Left lung (tissue), 10 donors: ENCODE results near the gene MOBP. TPM values are rescaled to one million over a fixed set of nuclear protein-coding genes. Genes with fewer than 3 reads are reported as not detected.
"Not testable (repeated sequence)": the region's sequence is repeated elsewhere in the genome, so short reads cannot be mapped to it uniquely, and the experiment has no call there.

Source experiments
- ATAC-seq: fragments of 200-7000 bp; cut with Tn5 transposase; one replicate; pipeline ENCODE4 v1.9.1; 2020; ENCODE audit warnings: moderate library complexity
- DNase-seq, 4 donors: peaks; one replicate each; pipeline ENCODE4 v3.0.0-alpha.2; 2013 to 2020
- H3K27ac ChIP-seq, 2 donors: fragments of 200-600 bp; sonication (generic) in 1 of 2; one replicate each; pipeline versions ENCODE4 v1.5.0 to v1.8.0; 2020 to 2021
- H3K27me3 ChIP-seq, 2 donors: fragments of 200-600 bp; sonication (generic) in 1 of 2; one replicate each; pipeline versions ENCODE4 v1.5.0 to v1.8.0; 2020 to 2021
- H3K36me3 ChIP-seq, 2 donors: fragments of 200-600 bp; sonication (generic) in 1 of 2; one replicate each; pipeline versions ENCODE4 v1.5.0 to v1.8.0; 2020 to 2021
- H3K4me1 ChIP-seq, 2 donors: fragments of 200-600 bp; one replicate each; pipeline ENCODE4 v1.8.0; 2021
- H3K4me3 ChIP-seq, 2 donors: fragments of 200-600 bp; sonication (generic) in 1 of 2; one replicate each; pipeline versions ENCODE4 v1.5.0 to v1.8.0; 2020 to 2021; ENCODE audit warnings: mild to moderate bottlenecking in 1 of 2
- H3K9me3 ChIP-seq, 2 donors: fragments of 200-600 bp; sonication (generic) in 1 of 2; one replicate each; pipeline versions ENCODE4 v1.5.0 to v1.8.0; 2020 to 2021
- intact Hi-C, 2 donors: fragments of 100-400 bp; cut with DNase I; formaldehyde crosslinking; loops; one replicate each; pipeline versions ENCODE4 v1.11.2 to v1.14.2; 2022
- polyA plus RNA-seq, 6 donors: library from polyadenylated mRNA; unstranded; fragments of 120-200 nt; gene quantifications; one replicate each; pipeline ENCODE4 v1.2.1, GENCODE V29; 2013; ENCODE audit not compliant: insufficient read length in 6 of 6
- total RNA-seq, 2 donors: library from RNA; stranded (reverse); fragmentation: NEBNext Ultra II Directional; extraction: Animal tissue kit (Norgen Biotek cat#: 25700); gene quantifications; one replicate each; pipeline ENCODE4 v1.2.1, GENCODE V29; 2021
- TF ChIP-seq, protein P1 (sequence below), 2 donors: fragments of 200-600 bp; sonication (generic) in 1 of 2; IDR thresholded peaks; one replicate each; pipeline versions ENCODE4 v1.5.0 to v1.8.0; 2021; ENCODE audit warnings: antibody characterized with exemption in 2 of 2
- donor health status: DM: no; HTN: yes; CAD: no.
- donor health status: DM: no; HTN: no; CAD: no.

The MOBP gene
- total and polyA plus RNA-seq, 8 donors: 0.08 to 0.55 (median 0.18) TPM

DNA sequence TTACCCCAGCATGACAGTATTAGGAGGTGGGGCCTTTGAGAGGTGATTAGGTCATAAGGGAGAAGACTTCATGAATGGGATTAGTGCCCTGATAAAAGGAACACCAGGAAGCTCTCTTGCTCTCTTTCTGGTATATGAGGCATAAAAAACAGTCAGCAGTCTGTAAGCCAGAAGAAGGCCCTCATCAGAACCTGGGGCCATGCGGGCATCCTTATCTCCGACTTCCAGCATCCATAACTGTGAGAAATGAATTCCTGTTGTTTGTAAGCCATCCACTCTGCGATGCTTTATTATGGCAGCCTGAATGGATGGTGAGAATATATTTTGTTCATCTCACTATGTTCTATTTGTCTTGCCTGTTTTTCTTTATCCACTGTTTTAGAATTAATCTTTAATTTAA is 17.7 kb upstream of the MOBP start:
- H3K4me3 ChIP-seq: no peak overlapping the region
- TF ChIP-seq, protein P1, sequence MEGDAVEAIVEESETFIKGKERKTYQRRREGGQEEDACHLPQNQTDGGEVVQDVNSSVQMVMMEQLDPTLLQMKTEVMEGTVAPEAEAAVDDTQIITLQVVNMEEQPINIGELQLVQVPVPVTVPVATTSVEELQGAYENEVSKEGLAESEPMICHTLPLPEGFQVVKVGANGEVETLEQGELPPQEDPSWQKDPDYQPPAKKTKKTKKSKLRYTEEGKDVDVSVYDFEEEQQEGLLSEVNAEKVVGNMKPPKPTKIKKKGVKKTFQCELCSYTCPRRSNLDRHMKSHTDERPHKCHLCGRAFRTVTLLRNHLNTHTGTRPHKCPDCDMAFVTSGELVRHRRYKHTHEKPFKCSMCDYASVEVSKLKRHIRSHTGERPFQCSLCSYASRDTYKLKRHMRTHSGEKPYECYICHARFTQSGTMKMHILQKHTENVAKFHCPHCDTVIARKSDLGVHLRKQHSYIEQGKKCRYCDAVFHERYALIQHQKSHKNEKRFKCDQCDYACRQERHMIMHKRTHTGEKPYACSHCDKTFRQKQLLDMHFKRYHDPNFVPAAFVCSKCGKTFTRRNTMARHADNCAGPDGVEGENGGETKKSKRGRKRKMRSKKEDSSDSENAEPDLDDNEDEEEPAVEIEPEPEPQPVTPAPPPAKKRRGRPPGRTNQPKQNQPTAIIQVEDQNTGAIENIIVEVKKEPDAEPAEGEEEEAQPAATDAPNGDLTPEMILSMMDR (IDR thresholded peaks at IDR 0.05): no peak
- H3K4me1 ChIP-seq: no peaks in the 10 kb centered on the region
- DNase-seq: no peak
- no peak for ATAC-seq
- no peak overlapping the region for H3K27ac ChIP-seq
- intact Hi-C loops: no loop called here
- H3K36me3 ChIP-seq: no peaks in the 10 kb centered on the region
- H3K9me3 ChIP-seq: no peaks in the 10 kb centered on the region
- H3K27me3 ChIP-seq: no peaks in the 10 kb centered on the region

DNA sequence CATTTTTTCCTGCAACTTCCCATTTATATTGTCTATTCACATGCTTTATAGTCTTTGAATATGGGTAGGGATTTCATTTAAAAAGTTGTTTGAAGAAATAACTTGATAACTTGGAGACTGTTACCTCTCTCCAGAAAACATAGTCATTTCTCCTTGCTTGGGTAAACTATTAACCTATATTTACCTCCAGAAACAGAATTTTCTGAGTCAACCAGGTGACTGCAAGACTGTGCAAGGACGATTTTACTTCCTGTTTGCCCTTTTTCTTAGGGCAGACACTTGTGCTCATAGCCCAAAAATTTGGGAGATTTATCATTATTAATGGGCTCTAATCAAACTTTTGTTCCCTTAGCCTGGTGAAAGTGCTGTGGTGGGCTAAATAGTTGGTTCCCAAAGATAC is 14.3 kb upstream of the MOBP start:
- TF ChIP-seq, protein P1 (IDR thresholded peaks at IDR 0.05): no peak
- Histone ChIP-seq H3K27ac (no peak overlapping the region), H3K4me3 (no peak overlapping the region), H3K36me3 (no peaks in the 10 kb centered on the region), H3K9me3 (no peaks in the 10 kb centered on the region), H3K27me3 (no peaks in the 10 kb centered on the region), H3K4me1 (no peaks in the 10 kb centered on the region)
- DNase-seq (no peak), ATAC-seq (no peak)
- intact Hi-C loops: no loop called here

DNA sequence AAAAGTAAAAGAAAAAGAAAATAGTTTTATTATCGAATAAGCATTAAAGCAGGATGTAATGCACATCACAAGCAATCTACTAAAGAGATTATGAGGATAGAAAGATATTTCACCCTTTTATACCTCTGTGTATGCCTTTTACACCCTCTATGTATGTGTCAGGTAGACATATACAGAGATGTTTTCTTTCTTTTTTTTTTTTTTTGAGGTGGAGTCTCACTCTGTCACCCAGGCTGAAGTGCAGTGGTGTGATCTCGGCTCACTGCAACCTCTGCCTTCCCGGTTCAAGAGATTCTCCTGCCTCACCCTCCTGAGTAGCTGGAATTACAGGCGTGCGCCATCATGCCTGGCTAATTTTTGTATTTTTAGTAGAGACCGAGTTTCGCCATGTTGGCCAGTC is 13.6 kb upstream of the MOBP start:
- H3K9me3 ChIP-seq, ATAC-seq, H3K4me3 ChIP-seq, H3K27ac ChIP-seq, DNase-seq, H3K27me3 ChIP-seq, intact Hi-C loops, H3K36me3 ChIP-seq, H3K4me1 ChIP-seq: not testable (repeated sequence)

DNA sequence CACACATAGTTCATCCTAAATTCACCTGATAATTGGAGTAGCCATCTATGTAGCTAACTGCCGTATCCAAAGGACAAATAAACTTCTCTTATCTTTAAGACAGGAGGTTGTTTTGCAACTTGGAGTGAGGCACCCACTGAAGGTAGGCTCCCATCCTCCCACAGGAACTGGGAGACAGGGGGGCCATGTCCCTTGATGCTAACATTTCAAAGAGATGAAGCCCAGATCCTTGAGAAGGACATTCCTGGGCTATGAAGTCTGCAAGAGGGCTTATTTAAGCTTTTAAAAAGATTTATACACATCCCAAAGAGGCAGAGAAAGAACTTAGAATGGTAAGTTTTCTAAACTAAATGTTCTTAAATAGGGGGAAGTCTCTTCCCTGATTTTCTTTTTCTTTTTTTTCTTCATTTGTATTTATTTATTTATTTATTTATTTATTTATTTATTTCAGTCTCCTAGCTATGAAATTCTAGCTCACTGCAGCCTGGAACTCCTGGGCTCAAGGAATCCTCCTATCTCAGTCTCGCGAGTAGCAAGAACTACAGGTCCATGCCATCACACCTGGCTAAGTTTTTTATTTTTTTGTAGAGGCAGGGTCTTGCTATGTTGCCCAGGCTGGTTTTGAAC is 12.8 kb upstream of the MOBP start:
- H3K27ac ChIP-seq: no peak overlapping the region
- no peaks in the 10 kb centered on the region for H3K4me1 ChIP-seq
- H3K27me3 ChIP-seq: no peaks in the 10 kb centered on the region
- no peaks in the 10 kb centered on the region for H3K9me3 ChIP-seq
- DNase-seq (no peak), ATAC-seq (no peak)
- H3K4me3 ChIP-seq: no peak overlapping the region
- H3K36me3 ChIP-seq: no peaks in the 10 kb centered on the region
- intact Hi-C loops: no loop called here
- TF ChIP-seq, protein P1 (IDR thresholded peaks at IDR 0.05): no peak

DNA sequence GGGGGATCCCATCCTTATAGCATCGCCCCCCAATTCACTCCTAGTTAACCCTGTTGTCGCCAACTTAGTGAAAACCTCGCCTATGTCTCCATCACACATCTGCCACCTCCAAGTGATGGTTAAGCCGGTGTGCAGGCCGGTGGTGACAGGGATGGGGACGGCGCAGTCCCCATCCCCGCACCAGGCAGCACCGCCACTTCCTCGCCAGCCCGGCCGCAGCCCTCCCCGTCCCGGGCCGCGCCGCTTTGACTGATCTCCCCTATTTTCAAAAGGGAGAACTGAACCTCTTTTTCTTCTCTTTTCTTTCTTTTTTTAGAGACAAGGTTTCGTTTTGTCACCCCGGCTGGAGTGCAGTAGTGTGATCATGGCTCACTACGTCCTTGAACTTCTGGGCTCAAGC is 11.3 kb upstream of the MOBP start:
- intact Hi-C loops: no loop called here
- TF ChIP-seq, protein P1 (IDR thresholded peaks at IDR 0.05): no peak
- Histone ChIP-seq H3K36me3 (no peaks in the 10 kb centered on the region), H3K9me3 (no peaks in the 10 kb centered on the region), H3K4me3 (no peak overlapping the region), H3K27me3 (no peaks in the 10 kb centered on the region), H3K27ac (no peak overlapping the region), H3K4me1 (no peaks in the 10 kb centered on the region)
- no peak for ATAC-seq
- DNase-seq: no peak

DNA sequence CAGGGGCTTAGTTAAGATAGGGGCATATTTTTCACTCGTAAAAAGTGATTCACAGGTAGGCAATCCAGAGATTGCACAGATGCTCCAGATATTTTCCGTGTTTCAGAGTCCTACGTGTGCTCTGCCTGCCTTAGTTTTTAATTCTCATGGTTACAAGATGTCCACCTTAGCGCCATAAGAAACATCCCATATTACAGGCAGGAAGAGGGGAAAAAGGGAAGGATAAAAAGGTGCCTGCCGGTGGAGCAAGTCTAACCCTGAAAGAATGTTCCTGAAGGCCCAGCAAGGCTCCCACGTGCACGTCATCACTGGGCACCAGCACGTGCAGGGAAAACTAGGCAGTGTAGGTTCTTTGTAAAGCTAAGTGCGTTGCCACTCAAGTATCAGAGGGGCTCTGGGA is 10.1 kb upstream of the MOBP start:
- TF ChIP-seq, protein P1 (IDR thresholded peaks at IDR 0.05): no peak
- no peak for ATAC-seq
- intact Hi-C loops: no loop called here
- Histone ChIP-seq H3K27ac (no peak overlapping the region), H3K27me3 (no peaks in the 10 kb centered on the region), H3K4me1 (no peaks in the 10 kb centered on the region), H3K4me3 (no peak overlapping the region), H3K36me3 (no peaks in the 10 kb centered on the region), H3K9me3 (no peaks in the 10 kb centered on the region)
- DNase-seq: no peak

DNA sequence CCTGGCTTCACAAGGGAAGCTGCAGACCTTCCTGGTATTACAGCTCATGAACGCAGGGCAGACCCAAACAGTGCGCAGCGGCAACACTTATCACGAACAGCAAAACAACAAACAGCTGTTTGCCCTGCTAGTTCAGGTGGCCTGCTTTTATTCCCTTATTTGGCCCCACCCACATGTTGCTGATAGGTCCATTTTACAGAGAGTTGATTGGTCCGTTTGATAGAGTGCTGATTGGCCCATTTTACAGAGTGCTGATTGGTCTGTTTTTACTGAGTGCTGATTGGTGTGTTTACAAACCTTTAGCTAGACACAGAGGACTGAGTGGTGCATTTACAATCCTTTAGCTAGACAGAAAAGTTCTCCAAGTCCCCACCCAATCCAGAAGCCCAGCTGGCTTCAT is 8.9 kb upstream of the MOBP start:
- H3K27ac ChIP-seq, ATAC-seq, H3K36me3 ChIP-seq, intact Hi-C loops, H3K4me1 ChIP-seq, H3K4me3 ChIP-seq, H3K27me3 ChIP-seq, DNase-seq, H3K9me3 ChIP-seq: not testable (repeated sequence)
